OCI-LY1 (cell line): ENCODE data around the gene SUPT4H1.

Source experiments
- H2AFZ ChIP-seq: fragments of 200-600 bp; sonication (generic), shearing (Covaris generic); 2 replicates; pipeline ENCODE4 v1.6.0; 2014; ENCODE audit warnings: antibody characterized with exemption, mild to moderate bottlenecking, low read length
- H3F3A ChIP-seq: fragments of 200-600 bp; sonication (generic), shearing (Covaris generic); 2 replicates; pipeline ENCODE4 v1.6.0; 2014; ENCODE audit warnings: mild to moderate bottlenecking, antibody characterized with exemption, low read length, moderate library complexity; ENCODE audit not compliant: insufficient read depth
- H3K27ac ChIP-seq: fragments of 200-600 bp; sonication (generic); 2 replicates; pipeline ENCODE4 v1.5.1; 2014; ENCODE audit warnings: low read length, mixed run types, mild to moderate bottlenecking, low read depth; ENCODE audit not compliant: poor library complexity, severe bottlenecking
- H3K27me3 ChIP-seq: fragments of 200-600 bp; sonication (generic); 2 replicates; pipeline ENCODE4 v1.6.0; 2014; ENCODE audit warnings: antibody characterized with exemption, mild to moderate bottlenecking, low read length, moderate library complexity; ENCODE audit not compliant: insufficient read depth
- H3K36me3 ChIP-seq: fragments of 200-600 bp; sonication (generic); 2 replicates; pipeline ENCODE4 v1.6.1; 2014; ENCODE audit warnings: mild to moderate bottlenecking, antibody characterized with exemption, low read length, moderate library complexity, mixed read lengths; ENCODE audit not compliant: insufficient read depth
- H3K4me1 ChIP-seq: fragments of 200-600 bp; sonication (generic); 2 replicates; pipeline ENCODE4 v1.5.1; 2014; ENCODE audit warnings: mild to moderate bottlenecking, low read length, moderate library complexity; ENCODE audit not compliant: insufficient read depth, severe bottlenecking
- H3K4me2 ChIP-seq: fragments of 200-600 bp; sonication (generic), shearing (Covaris generic); 2 replicates; pipeline ENCODE4 v1.6.1; 2014; ENCODE audit warnings: low read length
- H3K4me3 ChIP-seq: fragments of 200-600 bp; sonication (generic); 2 replicates; pipeline ENCODE4 v1.5.1; 2014; ENCODE audit warnings: low read length, low read depth, mild to moderate bottlenecking, mixed read lengths; ENCODE audit not compliant: poor library complexity, severe bottlenecking
- H3K79me2 ChIP-seq: fragments of 200-600 bp; shearing (Covaris generic); 2 replicates; pipeline ENCODE4 v1.6.1; 2016; ENCODE audit warnings: mixed run types, low read length, mixed read lengths; ENCODE audit not compliant: insufficient read depth
- H3K9ac ChIP-seq: fragments of 200-600 bp; sonication (generic), shearing (Covaris generic); 2 replicates; pipeline ENCODE4 v1.6.1; 2014; ENCODE audit warnings: mild to moderate bottlenecking, low read length, mixed read lengths
- H3K9me2 ChIP-seq: fragments of 200-600 bp; sonication (generic), shearing (Covaris generic); 2 replicates; pipeline ENCODE4 v1.6.1; 2014; ENCODE audit warnings: low read depth, mild to moderate bottlenecking, low read length, mixed read lengths
- H3K9me3 ChIP-seq: fragments of 200-600 bp; shearing (Covaris generic); 2 replicates; pipeline ENCODE4 v1.6.1; 2014; ENCODE audit warnings: low read length, mixed read lengths
- H4K20me1 ChIP-seq: fragments of 200-600 bp; sonication (generic), shearing (Covaris generic); 2 replicates; pipeline ENCODE4 v1.6.0; 2016; ENCODE audit warnings: mild to moderate bottlenecking, low read length; ENCODE audit not compliant: insufficient read depth
- CTCF ChIP-seq: fragments of 200-600 bp; sonication (generic), shearing (Covaris generic); IDR thresholded peaks from 2 replicates; pipeline ENCODE4 v1.5.1; 2017; ENCODE audit warnings: mild to moderate bottlenecking, antibody characterized with exemption, low read length, moderate library complexity, mixed read lengths
- EZH2 ChIP-seq: fragments of 200-600 bp; sonication (generic), shearing (Covaris generic); IDR thresholded peaks from 2 replicates; pipeline ENCODE4 v1.8.0; 2017; ENCODE audit warnings: borderline replicate concordance, mixed run types, mild to moderate bottlenecking, antibody characterized with exemption, low read length, moderate library complexity, mixed read lengths

Gene SUPT4H1

GRCh38 chr17:58302919-58303585, 48.9 kb downstream of the SUPT4H1 start:
- Histone ChIP-seq H3K9ac (no peak overlapping the region), H3K4me2 (no peak overlapping the region), H3K4me1 (no peaks in the 10 kb centered on the region), H3F3A (no peaks in the 10 kb centered on the region), H3K27ac (no peak overlapping the region), H3K36me3 (peaks cover 20% of the 10 kb centered on the region; the same call in 1 of the 2 replicates), H3K27me3 (no peaks in the 10 kb centered on the region), H4K20me1 (no peaks in the 10 kb centered on the region), H2AFZ (no peak overlapping the region), H3K9me3 (no peaks in the 10 kb centered on the region), H3K79me2 (no peaks in the 10 kb centered on the region), H3K9me2 (no peaks in the 10 kb centered on the region), H3K4me3 (no peak overlapping the region)
- TF ChIP-seq EZH2: no peak
- TF ChIP-seq CTCF: no peak

GRCh38 chr17:58302171-58302918, 49.7 kb downstream of the SUPT4H1 start:
- no peak overlapping the region for H3K4me3 ChIP-seq
- H3K27me3 ChIP-seq: no peaks in the 10 kb centered on the region
- H3K27ac ChIP-seq: no peak overlapping the region
- H3K79me2 ChIP-seq: no peaks in the 10 kb centered on the region
- H3K4me2 ChIP-seq: no peak overlapping the region
- no peaks in the 10 kb centered on the region for H3K9me3 ChIP-seq
- H3F3A ChIP-seq: no peaks in the 10 kb centered on the region
- TF ChIP-seq EZH2 (no peak), CTCF (no peak)
- H3K36me3 ChIP-seq: peaks cover 16% of the 10 kb centered on the region; the same call in 1 of the 2 replicates
- H2AFZ ChIP-seq: no peak overlapping the region
- no peaks in the 10 kb centered on the region for H4K20me1 ChIP-seq
- no peak overlapping the region for H3K9ac ChIP-seq
- H3K4me1 ChIP-seq: no peaks in the 10 kb centered on the region
- no peaks in the 10 kb centered on the region for H3K9me2 ChIP-seq

- TF ChIP-seq EZH2: no peak
- H3K27ac ChIP-seq: no peak overlapping the region
- H3K9me2 ChIP-seq: no peaks in the 10 kb centered on the region
- no peaks in the 10 kb centered on the region for H3F3A ChIP-seq
- no peaks in the 10 kb centered on the region for H4K20me1 ChIP-seq
- H3K27me3 ChIP-seq: no peaks in the 10 kb centered on the region
- no peaks in the 10 kb centered on the region for H3K9me3 ChIP-seq
- H3K36me3 ChIP-seq: peaks cover 10% of the 10 kb centered on the region; the same call in 1 of the 2 replicates
- no peak overlapping the region for H3K4me3 ChIP-seq
- no peak overlapping the region for H3K9ac ChIP-seq
- H3K79me2 ChIP-seq: no peaks in the 10 kb centered on the region
- no peaks in the 10 kb centered on the region for H3K4me1 ChIP-seq
- H2AFZ ChIP-seq: no peak overlapping the region
- no peak overlapping the region for H3K4me2 ChIP-seq
Observed at GRCh38 chr17:58301504-58302150, 50.4 kb downstream of the SUPT4H1 start.
